Kidney glomerular epithelial cell (primary cell): ENCODE data around the gene MLANA.

ENCODE experiments used
- DNase-seq: peaks from one replicate; lab custom pipeline; 2025; lab: John Stamatoyannopoulos, UW

The MLANA gene

DNA sequence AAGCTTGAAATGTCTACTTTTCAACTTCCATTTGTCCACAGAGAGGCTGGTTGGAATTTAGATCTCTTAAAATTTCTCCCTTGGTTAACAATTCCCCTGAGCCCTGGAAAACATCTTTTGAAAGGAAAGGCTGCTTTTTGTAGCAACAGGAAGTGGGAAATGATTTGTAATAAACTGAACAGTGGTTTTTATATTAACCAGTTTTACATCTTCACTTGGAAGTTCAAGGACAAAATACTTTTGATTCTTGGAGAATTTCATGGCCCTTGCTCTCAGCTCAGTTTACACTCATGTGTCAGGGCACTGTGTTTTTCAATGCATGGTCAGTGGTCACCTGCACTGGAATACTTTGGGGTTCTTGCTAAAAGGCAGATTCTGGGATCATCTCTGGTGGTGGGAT is 9.9 kb downstream of the MLANA start:
- no peak for DNase-seq

DNA sequence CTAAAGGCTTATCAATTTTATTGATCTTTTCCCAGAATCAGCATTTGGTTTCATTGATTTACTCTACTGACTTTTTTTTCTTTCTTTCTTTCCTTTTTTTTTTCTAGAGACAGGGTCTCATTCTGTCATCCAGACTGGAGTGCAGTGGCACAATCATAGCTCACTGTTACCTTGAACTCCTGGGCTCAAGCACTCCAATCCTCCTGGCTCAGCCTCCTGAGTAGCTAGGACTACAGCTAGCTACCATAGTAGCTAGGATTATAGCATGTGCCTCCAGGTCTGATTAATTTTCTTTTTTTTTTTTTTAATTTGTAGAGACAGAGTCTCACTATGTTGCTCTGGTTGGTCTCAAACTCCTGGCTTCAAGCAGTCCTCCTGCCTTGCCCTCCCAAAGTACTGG is 11.7 kb downstream of the MLANA start:
- DNase-seq, result no peak

DNA sequence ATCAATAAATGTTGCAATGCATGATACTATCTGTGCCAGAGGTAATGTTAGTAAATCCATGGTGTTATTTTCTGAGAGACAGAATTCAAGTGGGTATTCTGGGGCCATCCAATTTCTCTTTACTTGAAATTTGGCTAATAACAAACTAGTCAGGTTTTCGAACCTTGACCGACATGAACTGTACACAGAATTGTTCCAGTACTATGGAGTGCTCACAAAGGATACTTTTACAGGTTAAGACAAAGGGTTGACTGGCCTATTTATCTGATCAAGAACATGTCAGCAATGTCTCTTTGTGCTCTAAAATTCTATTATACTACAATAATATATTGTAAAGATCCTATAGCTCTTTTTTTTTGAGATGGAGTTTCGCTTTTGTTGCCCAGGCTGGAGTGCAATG is 18.2 kb downstream of the MLANA start:
- no peak for DNase-seq

DNA sequence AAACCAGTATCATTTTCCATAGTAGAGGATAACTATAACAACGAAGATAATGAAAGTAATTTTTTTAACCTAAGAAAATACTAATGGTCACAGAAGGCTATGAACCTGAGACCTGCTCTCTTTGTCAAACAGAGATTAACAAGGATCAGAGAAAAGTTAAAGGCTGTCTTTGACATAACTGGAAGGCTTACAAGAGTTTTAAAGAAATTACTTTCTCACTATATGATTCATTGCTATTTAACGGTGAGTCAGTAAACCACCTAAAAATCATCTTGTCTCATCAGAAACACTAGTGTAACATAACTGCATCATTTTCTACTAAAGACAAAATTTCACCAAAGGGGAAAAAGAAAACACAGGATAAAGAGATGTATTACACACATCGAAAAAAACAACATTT is 19.3 kb downstream of the MLANA start:
- DNase-seq, result no peak

DNA sequence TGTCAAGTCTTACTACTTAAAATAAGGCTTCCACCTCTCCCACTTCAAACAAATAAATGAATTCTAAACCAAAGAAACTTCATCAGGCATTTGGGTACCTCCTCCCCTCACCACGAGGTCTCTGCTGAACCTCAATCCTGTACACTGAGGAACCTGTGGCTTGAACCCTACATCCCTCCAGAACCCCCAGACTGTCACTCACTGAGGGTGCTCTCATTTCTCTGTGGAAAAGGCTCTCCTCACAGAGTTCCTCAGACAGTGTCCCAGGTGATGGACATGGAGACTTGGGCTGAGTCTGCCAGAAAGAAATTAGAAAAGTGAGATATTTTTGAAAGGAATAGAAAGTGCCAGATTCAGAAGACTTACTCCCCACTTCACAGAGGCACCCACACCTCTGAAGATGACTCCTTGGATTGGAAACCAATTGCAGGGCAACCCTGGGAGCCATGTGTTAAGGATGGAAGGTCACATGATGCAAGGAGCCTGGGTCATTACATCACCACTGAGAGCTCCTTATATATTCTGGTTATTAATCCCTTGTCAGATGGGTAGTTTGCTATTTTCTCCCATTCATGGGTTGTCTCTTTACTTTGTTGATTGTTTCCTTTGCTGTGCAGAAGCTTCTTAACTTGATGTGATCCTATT is 19.8 kb downstream of the MLANA start:
- DNase-seq, result no peak

DNA sequence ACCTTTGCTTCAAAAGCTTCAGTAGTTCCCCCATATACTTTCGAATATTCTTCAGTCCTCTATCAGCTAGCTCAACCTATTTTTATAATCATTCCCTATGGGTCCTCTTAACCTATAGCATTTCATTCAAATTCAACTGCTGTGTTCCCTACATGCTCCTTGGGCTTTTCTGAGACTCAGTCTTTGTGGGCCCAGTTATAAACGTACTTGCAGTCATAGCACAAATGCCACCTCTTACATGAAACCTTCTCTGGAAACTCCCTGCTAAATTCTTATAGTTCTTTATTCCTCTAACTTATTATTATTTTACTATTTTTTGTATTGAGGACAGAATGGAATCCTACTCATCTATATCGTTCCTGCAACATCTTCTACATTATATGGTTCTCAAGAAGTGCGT is 24.7 kb downstream of the MLANA start:
- DNase-seq, result no peak

DNA sequence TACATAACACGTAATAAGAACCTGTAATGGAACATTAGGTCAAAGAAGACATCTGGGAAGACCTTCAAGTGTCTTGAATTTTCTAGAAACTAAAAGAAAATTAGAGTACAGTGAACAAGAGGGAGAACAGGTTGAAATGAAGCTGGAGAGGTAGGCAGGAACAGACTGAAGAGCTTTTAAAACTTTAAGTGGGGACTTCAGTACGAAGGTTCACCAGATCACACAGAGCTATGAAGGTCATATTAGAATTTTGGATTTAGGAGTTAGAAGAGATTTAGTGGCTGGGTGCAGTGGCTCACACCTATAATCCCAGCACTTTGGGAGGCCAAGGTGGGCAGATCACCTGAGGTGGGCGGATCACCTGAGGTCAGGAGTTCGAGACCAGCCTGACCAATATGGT is 26.6 kb downstream of the MLANA start:
- DNase-seq, result no peak

DNA sequence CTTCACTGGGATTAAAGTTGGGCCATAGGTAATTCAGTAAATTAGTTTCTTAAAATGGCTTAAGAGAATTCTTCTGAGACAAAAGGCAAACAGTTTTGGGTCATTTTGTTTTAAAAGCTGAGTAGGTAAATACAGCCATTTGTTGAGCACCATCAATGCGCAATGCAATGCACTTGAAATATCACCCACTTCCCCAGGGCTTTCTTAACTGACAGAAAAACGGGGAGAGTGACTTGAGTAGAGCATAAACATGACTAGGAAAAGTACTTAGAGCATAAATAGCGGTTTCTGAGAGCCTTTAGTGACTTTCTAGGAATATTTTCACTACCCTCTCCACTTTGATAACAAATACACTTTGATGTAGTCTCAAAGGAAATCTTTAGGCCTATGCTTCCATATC is 27.2 kb downstream of the MLANA start:
- DNase-seq, result no peak

DNA sequence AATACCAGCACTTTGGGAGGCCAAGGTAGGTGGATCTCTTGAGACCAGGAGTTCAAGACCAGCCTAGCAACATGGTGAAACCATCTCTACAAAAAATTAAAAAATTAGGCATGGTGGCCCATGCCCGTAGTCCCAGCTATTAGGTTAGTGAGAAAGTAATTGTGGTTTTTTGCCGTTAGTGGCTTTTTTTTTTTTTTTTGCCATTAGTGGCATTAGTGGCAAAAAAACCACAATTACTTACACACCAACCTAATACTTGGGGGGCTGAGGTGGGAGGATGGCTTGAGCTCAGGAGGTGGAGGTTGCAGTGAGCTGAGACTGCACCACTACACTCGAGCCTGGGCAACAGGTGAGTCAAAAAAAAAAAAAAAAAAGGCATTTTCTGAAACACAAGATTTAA is 27.8 kb downstream of the MLANA start:
- DNase-seq, result no peak

DNA sequence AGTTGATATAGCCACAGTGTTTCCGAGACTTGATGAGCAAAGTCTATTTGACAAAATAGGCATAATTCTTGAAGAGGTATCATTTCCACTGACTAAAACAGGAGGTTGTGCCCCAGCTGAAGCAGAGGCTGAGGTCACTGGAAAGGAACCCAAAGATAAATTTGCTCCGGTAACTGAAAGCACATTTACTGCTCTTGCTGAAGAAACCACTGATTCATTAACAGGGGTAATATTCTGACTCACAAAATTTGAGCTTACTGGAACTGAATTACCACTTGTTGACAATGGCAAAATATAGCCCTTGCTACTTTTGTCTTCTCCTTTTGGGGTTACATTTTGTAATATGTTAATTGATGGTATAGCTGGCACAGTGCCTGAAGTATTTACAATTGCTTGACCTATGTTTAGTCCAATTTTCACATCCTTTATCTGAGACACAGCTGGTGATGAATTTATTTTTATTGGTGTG is 30.2 kb downstream of the MLANA start:
- no peak for DNase-seq

DNA sequence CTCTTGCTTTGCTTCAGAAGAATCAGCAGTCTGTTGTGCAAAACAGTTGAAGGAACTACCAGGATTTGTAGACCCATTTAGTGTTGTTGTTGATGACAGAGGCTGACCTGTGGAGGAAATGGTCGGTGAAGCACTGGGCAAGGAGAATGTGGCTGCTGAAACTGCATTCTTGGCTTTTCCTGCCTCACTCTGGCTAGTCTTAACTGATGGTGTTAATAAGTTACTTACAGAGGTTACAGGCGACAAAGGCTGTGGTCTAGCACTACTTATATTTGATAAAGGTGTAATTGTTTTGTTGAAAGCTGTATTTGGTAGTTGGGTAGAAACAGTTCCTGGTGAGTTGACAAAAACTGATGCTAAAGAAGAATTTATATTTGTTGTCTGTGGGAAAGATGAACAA is 31.5 kb downstream of the MLANA start:
- peak; percentile 50 for DNase-seq

DNA sequence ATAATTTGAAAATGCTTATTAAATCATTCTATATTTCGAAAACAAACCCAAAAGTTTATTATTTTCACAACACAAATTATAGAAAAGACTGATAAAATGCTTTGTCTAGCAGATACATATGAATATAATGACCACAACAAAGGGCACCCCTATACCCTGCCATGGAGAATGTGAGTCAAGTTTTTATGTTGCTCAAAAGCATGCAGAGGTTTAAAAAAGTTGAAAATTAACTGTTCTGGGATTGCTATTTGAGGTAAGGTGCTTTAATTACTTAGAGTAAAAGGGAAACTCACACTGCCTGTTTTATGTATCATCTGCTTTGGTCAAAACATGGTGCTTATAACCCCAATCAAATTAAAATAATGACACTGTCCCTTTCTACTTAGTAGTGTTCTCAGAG is 41.0 kb downstream of the MLANA start:
- DNase-seq, result no peak

DNA sequence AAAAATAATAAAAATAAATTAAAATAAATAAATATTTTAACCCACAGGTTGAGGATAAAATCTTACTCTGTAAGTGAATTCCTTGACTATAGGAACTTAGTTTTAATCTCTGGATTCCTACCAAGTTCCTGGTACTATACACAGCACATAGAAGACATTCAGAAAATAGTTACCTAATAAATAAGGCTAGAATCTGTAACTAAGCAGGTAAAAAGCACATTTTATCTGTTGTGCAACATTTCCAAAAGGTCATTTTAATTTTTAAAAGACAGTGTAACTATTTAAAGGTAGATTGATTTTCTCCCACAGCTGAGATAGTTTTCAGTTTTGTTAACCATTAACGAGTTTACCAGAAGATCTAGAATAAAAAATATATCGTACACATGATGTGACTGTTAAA is 47.8 kb downstream of the MLANA start:
- DNase-seq, result no peak

DNA sequence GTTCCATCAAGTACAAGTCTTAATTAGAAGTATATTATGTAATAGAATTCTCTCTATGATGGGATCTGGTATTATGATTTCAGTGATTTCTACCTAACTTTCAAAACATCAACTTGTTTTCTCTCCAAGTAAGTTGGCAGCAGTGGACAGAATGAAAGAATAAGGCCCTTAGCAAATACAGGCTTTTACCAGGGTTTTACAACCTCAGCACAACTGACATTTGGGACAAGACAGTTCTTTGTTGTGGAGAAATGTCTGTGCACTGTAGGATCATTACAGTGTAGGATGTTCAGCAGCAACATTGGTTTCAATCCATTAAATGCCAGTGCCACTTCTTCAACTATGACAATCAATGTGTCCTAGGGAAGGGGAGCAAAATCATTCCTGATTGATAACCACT is 48.8 kb downstream of the MLANA start:
- DNase-seq, result no peak

DNA sequence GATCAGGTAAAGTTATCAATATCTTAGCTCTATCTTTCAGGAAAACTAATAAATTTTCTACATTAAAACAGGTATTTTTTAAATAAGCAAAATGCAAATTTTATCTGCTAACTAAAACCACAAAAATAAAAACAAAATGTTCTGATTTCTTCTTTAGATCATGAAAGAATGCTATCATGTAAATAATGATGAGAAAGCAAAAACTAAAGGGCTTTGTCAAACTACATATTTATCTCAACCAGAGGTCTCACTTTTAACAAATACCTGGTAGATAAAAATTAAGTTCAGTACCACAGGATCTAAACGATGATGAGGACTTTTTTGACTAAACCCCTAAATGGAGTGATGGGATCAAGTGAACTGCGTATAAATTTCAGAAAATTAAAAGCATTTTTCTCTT is 50.5 kb downstream of the MLANA start:
- no peak for DNase-seq

DNA sequence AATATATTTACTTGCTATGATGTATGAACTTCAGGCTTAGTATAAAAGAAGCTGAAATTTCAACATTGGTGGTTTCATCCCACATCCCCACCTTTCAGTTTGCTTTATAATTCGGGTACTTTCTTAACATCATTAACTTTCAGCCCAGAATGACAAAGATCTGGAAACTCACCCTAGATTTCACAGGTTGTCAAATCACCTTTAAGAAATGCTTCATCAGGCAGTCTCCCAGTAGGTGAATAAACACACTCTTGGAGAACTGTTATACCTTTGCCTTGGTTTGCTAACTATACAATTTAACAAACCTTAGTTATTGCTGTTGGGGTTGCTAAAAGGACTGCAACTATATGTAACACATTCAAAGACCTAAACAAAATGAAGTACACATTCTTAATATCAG is 54.4 kb downstream of the MLANA start:
- DNase-seq, result no peak

DNA sequence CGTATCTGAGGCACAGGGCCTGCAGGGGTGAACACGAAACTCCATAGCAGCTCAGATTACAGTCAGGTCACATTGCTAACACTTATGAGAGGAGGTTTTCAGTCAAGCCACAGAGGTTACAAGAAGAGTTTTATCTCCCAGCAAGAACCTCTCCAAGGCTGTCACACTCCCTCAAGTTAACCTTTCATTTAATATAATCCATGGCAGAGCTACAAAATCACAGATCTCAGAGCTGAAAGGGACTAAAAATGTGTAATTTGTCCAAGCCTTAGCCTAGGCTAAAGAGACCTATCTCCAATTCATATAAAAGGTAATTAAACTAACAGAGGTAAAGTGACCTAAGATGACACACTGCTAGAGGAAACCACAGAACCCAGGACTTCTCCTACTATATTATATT is 57.2 kb downstream of the MLANA start:
- no peak for DNase-seq

DNA sequence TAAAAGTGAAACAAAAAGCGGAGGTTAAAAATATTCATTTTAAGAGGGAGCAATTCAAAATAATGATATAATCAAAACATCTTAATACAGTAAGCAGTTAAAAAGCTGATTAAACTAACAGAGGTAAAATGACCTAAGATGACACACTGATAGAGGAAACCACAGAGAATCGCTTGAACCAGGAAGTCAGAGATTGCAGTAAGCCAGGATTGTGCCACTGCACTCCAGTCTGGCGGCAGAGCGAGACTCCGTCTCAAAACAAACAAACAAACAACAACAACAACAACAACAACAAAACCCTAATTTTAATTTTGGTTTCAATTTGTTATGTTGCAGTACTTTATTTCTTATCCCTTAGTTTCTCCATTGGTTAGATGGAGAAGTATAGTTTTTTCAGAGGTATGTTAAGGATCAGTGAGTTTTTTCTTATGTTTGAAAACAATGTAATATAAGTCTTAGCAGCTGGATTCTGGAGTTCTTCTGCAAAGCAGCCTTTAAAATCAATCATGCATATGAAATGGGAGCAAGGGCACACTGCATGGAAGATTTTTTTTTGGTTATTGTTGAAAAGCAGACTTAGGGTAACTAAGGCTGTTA is 58.5 kb downstream of the MLANA start:
- peak; percentile 12 for DNase-seq

DNA sequence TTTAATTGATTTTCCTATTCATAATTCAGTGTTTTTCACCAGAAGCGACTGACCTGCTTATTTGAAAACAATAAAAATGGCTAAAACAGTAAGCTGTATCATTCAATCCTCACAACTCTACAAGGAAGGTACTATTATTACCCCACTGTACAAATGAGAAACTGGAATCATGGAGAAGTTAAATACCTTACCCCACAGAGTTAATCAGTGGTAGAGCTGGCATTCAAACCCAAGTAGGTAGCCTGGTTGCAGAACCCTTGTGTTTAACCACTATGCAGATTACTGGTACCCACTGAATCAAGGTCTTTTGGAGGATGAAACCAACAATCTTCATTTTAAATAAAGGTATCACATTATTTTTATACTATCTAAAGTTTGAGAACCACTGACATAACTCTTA is 59.6 kb downstream of the MLANA start:
- no peak for DNase-seq

DNA sequence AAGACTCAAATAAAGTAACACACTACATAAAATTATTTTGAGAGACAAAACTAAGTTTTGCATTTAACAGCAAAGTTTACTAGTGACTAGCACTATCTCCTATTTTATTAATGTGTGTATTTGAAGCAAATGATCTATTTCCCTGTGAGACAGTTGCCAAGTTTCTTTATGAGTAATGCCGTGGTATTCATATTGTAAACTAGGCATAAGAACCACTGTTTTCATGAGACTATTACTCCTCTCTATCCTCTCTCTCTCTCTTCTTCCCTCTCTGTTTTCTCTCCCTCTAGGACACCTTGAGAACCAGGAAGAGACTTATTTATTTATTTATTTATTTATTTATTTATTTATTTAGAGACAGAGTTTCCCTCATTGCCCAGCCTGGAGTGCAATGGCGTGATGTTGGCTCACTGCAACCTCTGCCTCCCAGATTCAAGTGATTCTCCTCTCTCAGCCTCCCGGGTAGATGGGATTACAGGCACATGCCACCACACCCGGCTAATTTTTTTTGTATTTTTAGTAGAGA is 61.1 kb downstream of the MLANA start:
- DNase-seq, result peak; percentile 31

DNA sequence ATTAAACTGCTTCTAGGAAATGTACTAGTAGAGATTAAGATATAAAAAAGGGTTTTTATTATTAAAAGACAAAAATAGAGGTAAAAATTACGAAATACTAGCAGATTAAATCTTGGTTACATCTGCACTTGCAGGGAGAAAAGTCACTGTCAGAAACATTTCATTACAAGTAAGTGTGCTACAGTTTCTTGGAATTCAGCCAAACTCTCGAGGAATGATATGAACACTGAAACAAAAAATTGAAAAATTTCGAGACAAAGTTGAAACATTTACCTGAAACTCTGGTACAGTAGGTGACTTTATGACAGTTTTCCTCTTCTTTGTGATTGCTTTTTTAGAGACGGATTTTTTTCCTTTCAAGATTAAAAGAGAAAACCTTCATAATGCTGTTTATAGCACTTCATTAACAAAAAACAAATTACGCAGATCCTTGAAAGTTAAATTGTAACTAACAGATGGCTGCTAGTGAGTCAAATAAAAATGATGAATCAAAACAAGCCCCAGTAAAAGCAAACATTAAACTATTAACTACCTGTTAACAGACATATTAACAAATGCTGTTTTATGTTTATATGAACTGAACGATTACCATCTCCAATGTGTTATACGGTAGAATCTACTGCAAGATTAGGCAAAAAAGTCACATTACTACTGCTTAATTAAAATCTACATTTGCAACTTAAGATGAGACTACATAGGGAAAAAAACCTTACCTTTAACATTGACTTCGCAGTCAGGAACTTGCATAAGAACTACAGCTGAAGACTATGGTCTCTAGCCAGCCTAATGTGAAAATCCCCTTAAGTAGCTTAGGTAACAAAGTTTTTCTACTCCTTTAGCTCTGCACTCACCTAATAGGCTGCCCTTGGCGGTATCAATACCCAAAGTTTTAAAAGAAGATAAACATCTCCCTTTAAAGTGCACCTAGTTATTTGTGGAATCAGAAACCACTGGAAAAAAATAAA is 63.3 kb downstream of the MLANA start:
- peak; percentile 61 for DNase-seq

DNA sequence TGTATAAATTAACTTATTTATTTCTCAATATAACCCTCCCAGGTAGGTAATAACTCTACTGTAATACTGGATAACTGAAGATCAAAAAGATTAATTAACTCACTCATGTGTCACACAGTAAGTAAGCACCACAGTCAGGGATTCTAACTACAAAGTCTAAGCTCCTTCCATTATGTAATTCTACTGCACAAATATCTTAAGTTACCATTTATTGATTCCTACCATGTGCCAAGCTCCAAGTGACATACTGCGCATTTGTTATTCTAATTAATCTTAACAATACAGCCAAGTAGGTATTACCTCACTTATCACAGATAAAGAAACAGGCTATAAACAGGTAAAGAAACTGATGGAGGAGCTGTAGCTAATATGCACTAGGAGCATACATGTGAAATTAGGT is 66.5 kb downstream of the MLANA start:
- DNase-seq, result no peak

DNA sequence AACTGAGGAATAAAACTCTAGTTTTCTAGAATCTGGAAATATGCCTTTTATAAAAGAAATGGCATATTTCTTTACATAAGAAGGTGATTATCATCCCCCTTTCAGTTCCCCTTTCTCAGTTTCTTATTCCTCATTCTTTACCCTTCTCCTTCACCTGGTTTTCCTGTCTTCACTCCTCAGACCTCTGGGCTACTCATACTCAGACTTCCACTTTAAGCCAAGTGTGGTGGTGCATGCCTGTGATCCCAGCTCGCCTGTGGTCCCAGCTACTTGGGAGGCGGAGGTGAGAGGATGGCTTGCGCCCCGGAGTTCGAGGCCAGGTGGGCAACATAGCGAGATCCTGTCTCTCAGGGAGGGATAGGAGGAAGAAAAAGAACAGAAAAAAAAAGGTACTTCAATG is 67.6 kb downstream of the MLANA start:
- DNase-seq, result no peak
